ENCODE results near the gene HOXA4. TPM values are rescaled to one million over a fixed set of nuclear protein-coding genes. Genes with fewer than 3 reads are reported as not detected.

Gene HOXA4
- total and polyA plus RNA-seq, 12 donors = 0.20 to 1.2 (median 0.59) TPM; not detected in 4

GRCh38 chr7:27147199-27148030, 16.9 kb upstream of the HOXA4 start, which contains the start of gene HOXA6:
Gene HOXA6, minus strand, starts transcription at chr7:27147774. Its CDS starts 25 bp downstream, at chr7:27147749.
- Histone ChIP-seq H3K27me3 (peaks cover 64 to 100% (median 100%) of the 10 kb centered on the region in 7 donors), H3K4me1 (peaks cover 0 to 70% (median 46%) of the 10 kb centered on the region in 9 donors), H3K36me3 (no peaks in the 10 kb centered on the region), H3K27ac (no peak within 1 kb of the TSS), H3K4me3 (peak within 1 kb of the TSS in 7 of 10 donors; percentile 8 to 37 (median 31)), H3K9me3 (no peaks in the 10 kb centered on the region)
- whole genome bisulfite sequencing, 2 donors = 4 to 7% methylated on average over 63 of the region's 63 CpGs
- intact Hi-C loops (cut with DNase I) = no loop called here
- ATAC-seq = no peak
- DNase-seq = no peak
- no peak for TF ChIP-seq CTCF (IDR thresholded peaks at IDR 0.05)

GRCh38 chr7:27146491-27147198, 16.1 kb upstream of the HOXA4 start:
- Histone ChIP-seq H3K4me3 (no peak overlapping the region), H3K27ac (no peak overlapping the region), H3K4me1 (peaks cover 0 to 73% (median 46%) of the 10 kb centered on the region in 9 donors), H3K36me3 (no peaks in the 10 kb centered on the region), H3K27me3 (peaks cover 65 to 100% (median 100%) of the 10 kb centered on the region in 7 donors), H3K9me3 (no peaks in the 10 kb centered on the region)
- DNase-seq (no peak), ATAC-seq (no peak)
- 31 to 32% methylated on average over 5 of the region's 5 CpGs for WGBS, 2 donors
- no peak for TF ChIP-seq CTCF (IDR thresholded peaks at IDR 0.05)
- intact Hi-C loops (cut with DNase I) = no loop called here

GRCh38 chr7:27145914-27146412, 15.4 kb upstream of the HOXA4 start:
- no peaks in the 10 kb centered on the region for H3K9me3 ChIP-seq
- H3K4me1 ChIP-seq = peaks cover 0 to 68% (median 41%) of the 10 kb centered on the region in 9 donors
- no peak overlapping the region for H3K27ac ChIP-seq
- 26 to 30% methylated on average over 11 of the region's 11 CpGs for WGBS, 2 donors
- no peaks in the 10 kb centered on the region for H3K36me3 ChIP-seq
- H3K4me3 ChIP-seq = no peak overlapping the region
- ATAC-seq = no peak
- peaks cover 65 to 100% (median 100%) of the 10 kb centered on the region in 7 donors for H3K27me3 ChIP-seq
- intact Hi-C loops (cut with DNase I) = no loop called here
- DNase-seq = no peak
- no peak for TF ChIP-seq CTCF (IDR thresholded peaks at IDR 0.05)

- DNase-seq (no peak), ATAC-seq (no peak)
- WGBS, 2 donors = 20 to 26% methylated on average over 47 of the region's 47 CpGs
- H3K27me3 ChIP-seq = peaks cover 66 to 100% (median 100%) of the 10 kb centered on the region in 7 donors
- H3K4me3 ChIP-seq = no peak overlapping the region
- H3K27ac ChIP-seq = no peak overlapping the region
- TF ChIP-seq CTCF (IDR thresholded peaks at IDR 0.05) = no peak
- intact Hi-C loops (cut with DNase I) = no loop called here
- H3K4me1 ChIP-seq = peaks cover 0 to 61% (median 35%) of the 10 kb centered on the region in 9 donors
- H3K9me3 ChIP-seq = no peaks in the 10 kb centered on the region
- H3K36me3 ChIP-seq = no peaks in the 10 kb centered on the region
These were observed 14.8 kb upstream of the HOXA4 start for GRCh38 chr7:27145165-27145913.

Data from heart right ventricle (tissue), 16 donors.